ENCODE results near the gene CHRNA5.

GRCh38 chr15:78627348-78627747, 62.0 kb downstream of the CHRNA5 start:
- no peak for TF ChIP-seq POLR2A (IDR thresholded peaks at IDR 0.05)
- no peak for TF ChIP-seq CTCF (IDR thresholded peaks at IDR 0.05)
